ENCODE results near the gene ZNF142.

The ZNF142 gene

GRCh38 chr2:218648787-218649100 is 10.7 kb downstream of the ZNF142 start:
- WGBS (ENCODE audit: extremely low coverage, insufficient coverage, insufficient read length) = no CpG with 5 or more reads among the region's 11 CpGs
- Histone ChIP-seq H3K36me3 (ENCODE audit: control insufficient read depth in 1 of 2, insufficient read depth in 2 of 2, low read length in 2 of 2) (peaks cover 43 to 67% of the 10 kb centered on the region in 2 experiments), H4K12ac (ENCODE audit: low read depth, low read length) (no peak overlapping the region), H3K27ac (ENCODE audit: low read depth, low read length) (no peak overlapping the region), H4K91ac (ENCODE audit: low read depth, low read length) (no peak overlapping the region), H2AK5ac (ENCODE audit: low read length) (no peak overlapping the region), H3K23ac (ENCODE audit: low read length) (no peak overlapping the region), H3K4me1 (ENCODE audit: control insufficient read depth in 1 of 2, insufficient read depth in 2 of 2, low read length in 2 of 2) (no peaks in the 10 kb centered on the region), H3K4me2 (ENCODE audit: low read length) (no peak overlapping the region), H2BK5ac (ENCODE audit: low read depth, low read length, poor library complexity) (no peak overlapping the region), H3K79me2 (ENCODE audit: control insufficient read depth, insufficient read depth, low read length, poor library complexity) (no peaks in the 10 kb centered on the region), H2BK120ac (ENCODE audit: insufficient read depth, low read length, poor library complexity) (no peak overlapping the region), H2AFZ (ENCODE audit: insufficient read depth, low read length, poor library complexity) (no peak overlapping the region), H3K27me3 (ENCODE audit: insufficient read depth, low read length) (no peaks in the 10 kb centered on the region), H3K79me1 (ENCODE audit: low read length) (no peaks in the 10 kb centered on the region), H3K14ac (ENCODE audit: low read length) (no peak overlapping the region), H3K4me3 (ENCODE audit: low read depth, low read length) (peak overlapping the region; percentile 10), H3K9ac (ENCODE audit: low read length) (no peak overlapping the region), H2BK12ac (ENCODE audit: low read length) (no peak overlapping the region), H3K9me3 (ENCODE audit: insufficient read depth, low read depth, low read length) (peaks cover 4% of the 10 kb centered on the region), H3K4ac (ENCODE audit: low read depth, low read length) (no peak overlapping the region), H3K18ac (ENCODE audit: low read length) (no peak overlapping the region), H4K8ac (ENCODE audit: low read depth, low read length) (no peak overlapping the region)
- no peak for DNase-seq

DNA sequence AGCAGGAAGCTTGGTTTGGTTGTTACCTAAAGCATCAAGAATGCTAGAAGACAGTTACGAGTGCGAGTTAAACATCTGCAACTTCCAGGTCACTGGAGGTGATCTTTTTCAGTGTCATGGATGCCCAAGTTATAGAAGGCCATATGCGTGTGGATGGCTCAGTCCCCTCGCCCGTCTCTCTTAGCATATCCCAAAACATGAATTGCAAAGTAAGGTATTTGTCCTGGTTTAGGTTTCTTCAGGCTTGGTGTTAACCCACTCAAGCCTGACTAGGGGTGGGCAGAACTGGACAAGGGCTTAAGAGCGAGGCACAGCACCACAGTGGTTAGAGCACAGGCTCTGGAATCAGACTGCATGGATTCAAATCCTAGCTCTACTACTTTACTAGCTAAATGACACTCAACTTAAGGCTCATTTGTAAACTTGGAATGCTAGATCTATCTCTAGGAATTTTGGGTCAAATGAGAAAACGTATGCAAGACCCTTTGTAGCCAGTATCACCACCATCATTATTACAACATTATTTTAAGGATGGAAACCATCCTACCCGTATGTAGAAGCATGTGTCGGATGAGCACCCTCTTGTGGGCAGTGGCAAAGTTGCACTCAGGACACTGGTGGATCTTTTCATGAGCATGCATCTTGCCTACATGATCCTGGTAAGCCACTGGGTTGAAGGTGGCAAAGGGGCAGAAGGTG is 11.2 kb downstream of the ZNF142 start:
- H2BK5ac ChIP-seq (ENCODE audit: low read depth, low read length, poor library complexity) = no peak overlapping the region

DNA sequence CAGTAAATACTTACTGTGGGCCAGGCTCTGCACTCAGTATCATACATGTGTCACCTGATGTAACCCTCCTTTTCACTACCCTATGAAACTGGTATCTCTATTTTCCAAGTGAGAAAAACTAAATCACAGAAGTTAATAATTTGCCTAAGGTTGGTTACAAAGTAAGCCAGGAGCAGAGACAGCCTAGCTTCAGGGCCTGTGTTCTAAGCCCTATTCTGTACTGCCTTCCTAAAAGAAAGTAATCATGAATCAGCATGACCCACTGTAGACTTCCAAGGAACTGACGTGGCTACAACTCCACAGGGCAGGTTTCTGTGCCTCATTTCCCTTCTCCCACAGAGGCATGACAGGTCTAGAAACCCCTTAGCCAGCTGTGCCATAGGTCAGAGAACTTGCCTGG is 14.3 kb downstream of the ZNF142 start:
- no peak overlapping the region for H2BK120ac ChIP-seq (ENCODE audit: insufficient read depth, low read length, poor library complexity)
- peaks cover 4% of the 10 kb centered on the region for H3K9me3 ChIP-seq (ENCODE audit: insufficient read depth, low read depth, low read length)
- no peak overlapping the region for H3K4me3 ChIP-seq (ENCODE audit: low read depth, low read length)
- no peaks in the 10 kb centered on the region for H3K27me3 ChIP-seq (ENCODE audit: insufficient read depth, low read length)
- H3K79me1 ChIP-seq (ENCODE audit: low read length) = no peaks in the 10 kb centered on the region
- no peak overlapping the region for H4K12ac ChIP-seq (ENCODE audit: low read depth, low read length)
- H2AK5ac ChIP-seq (ENCODE audit: low read length) = no peak overlapping the region
- H2BK5ac ChIP-seq (ENCODE audit: low read depth, low read length, poor library complexity) = no peak overlapping the region
- H2BK12ac ChIP-seq (ENCODE audit: low read length) = no peak overlapping the region
- no peak overlapping the region for H3K4me2 ChIP-seq (ENCODE audit: low read length)
- no peaks in the 10 kb centered on the region for H3K4me1 ChIP-seq (ENCODE audit: control insufficient read depth in 1 of 2, insufficient read depth in 2 of 2, low read length in 2 of 2)
- no peaks in the 10 kb centered on the region for H3K79me2 ChIP-seq (ENCODE audit: control insufficient read depth, insufficient read depth, low read length, poor library complexity)
- H3K14ac ChIP-seq (ENCODE audit: low read length) = no peak overlapping the region
- H2AFZ ChIP-seq (ENCODE audit: insufficient read depth, low read length, poor library complexity) = no peak overlapping the region
- no peak overlapping the region for H3K23ac ChIP-seq (ENCODE audit: low read length)
- H4K91ac ChIP-seq (ENCODE audit: low read depth, low read length) = no peak overlapping the region
- no peak for DNase-seq
- H3K4ac ChIP-seq (ENCODE audit: low read depth, low read length) = no peak overlapping the region
- no CpG with 5 or more reads among the region's 1 CpG for WGBS (ENCODE audit: extremely low coverage, insufficient coverage, insufficient read length)
- no peak overlapping the region for H3K27ac ChIP-seq (ENCODE audit: low read depth, low read length)
- no peak overlapping the region for H3K9ac ChIP-seq (ENCODE audit: low read length)
- peaks cover 59 to 71% of the 10 kb centered on the region in 2 experiments for H3K36me3 ChIP-seq (ENCODE audit: control insufficient read depth in 1 of 2, insufficient read depth in 2 of 2, low read length in 2 of 2)
- H3K18ac ChIP-seq (ENCODE audit: low read length) = no peak overlapping the region
- no peak overlapping the region for H4K8ac ChIP-seq (ENCODE audit: low read depth, low read length)

More for the DNA sequence above, 11.2 kb downstream of the ZNF142 start:
- H4K8ac ChIP-seq (ENCODE audit: low read depth, low read length) = no peak overlapping the region
- no peak overlapping the region for H3K27ac ChIP-seq (ENCODE audit: low read depth, low read length)
- H3K36me3 ChIP-seq (ENCODE audit: control insufficient read depth in 1 of 2, insufficient read depth in 2 of 2, low read length in 2 of 2) = peaks cover 48 to 71% of the 10 kb centered on the region in 2 experiments
- no peak overlapping the region for H2AK5ac ChIP-seq (ENCODE audit: low read length)
- H2BK120ac ChIP-seq (ENCODE audit: insufficient read depth, low read length, poor library complexity) = no peak overlapping the region
- no peak overlapping the region for H3K9ac ChIP-seq (ENCODE audit: low read length)
- no peak overlapping the region for H4K12ac ChIP-seq (ENCODE audit: low read depth, low read length)
- H2BK12ac ChIP-seq (ENCODE audit: low read length) = no peak overlapping the region
- DNase-seq = peak; percentile 62 to 87
- no peak overlapping the region for H3K4me2 ChIP-seq (ENCODE audit: low read length)
- H3K23ac ChIP-seq (ENCODE audit: low read length) = no peak overlapping the region
- H3K18ac ChIP-seq (ENCODE audit: low read length) = no peak overlapping the region
- H2AFZ ChIP-seq (ENCODE audit: insufficient read depth, low read length, poor library complexity) = no peak overlapping the region
- no CpG with 5 or more reads among the region's 9 CpGs for WGBS (ENCODE audit: extremely low coverage, insufficient coverage, insufficient read length)
- H3K79me2 ChIP-seq (ENCODE audit: control insufficient read depth, insufficient read depth, low read length, poor library complexity) = no peaks in the 10 kb centered on the region
- H3K4me3 ChIP-seq (ENCODE audit: low read depth, low read length) = no peak overlapping the region
- H3K4me1 ChIP-seq (ENCODE audit: control insufficient read depth in 1 of 2, insufficient read depth in 2 of 2, low read length in 2 of 2) = no peaks in the 10 kb centered on the region
- no peaks in the 10 kb centered on the region for H3K79me1 ChIP-seq (ENCODE audit: low read length)
- H3K27me3 ChIP-seq (ENCODE audit: insufficient read depth, low read length) = no peaks in the 10 kb centered on the region
- no peak overlapping the region for H3K4ac ChIP-seq (ENCODE audit: low read depth, low read length)
- no peak overlapping the region for H4K91ac ChIP-seq (ENCODE audit: low read depth, low read length)
- peaks cover 4% of the 10 kb centered on the region for H3K9me3 ChIP-seq (ENCODE audit: insufficient read depth, low read depth, low read length)
- no peak overlapping the region for H3K14ac ChIP-seq (ENCODE audit: low read length)

DNA sequence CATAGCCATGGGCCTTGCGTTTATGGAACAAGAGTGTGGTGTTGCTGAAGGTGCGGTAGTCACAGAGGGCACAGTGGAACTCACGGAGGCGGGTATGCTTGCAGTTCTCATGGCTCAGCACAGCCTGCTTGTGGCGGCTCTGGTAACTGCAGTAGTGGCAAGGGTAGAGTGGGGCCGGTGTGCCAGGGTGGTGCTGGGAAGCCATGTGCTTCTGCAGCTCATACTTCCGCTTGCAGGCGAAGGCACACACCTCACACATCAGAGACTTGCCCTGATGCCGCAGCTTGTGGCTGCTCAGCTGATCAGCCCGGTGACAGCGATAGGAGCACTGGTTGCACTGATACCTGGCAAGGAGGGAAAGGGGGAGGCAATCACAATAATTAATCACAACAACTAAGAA is 14.7 kb downstream of the ZNF142 start:
- H3K9ac ChIP-seq (ENCODE audit: low read length) = no peak overlapping the region
- no peak overlapping the region for H3K27ac ChIP-seq (ENCODE audit: low read depth, low read length)
- H3K4me1 ChIP-seq (ENCODE audit: control insufficient read depth in 1 of 2, insufficient read depth in 2 of 2, low read length in 2 of 2) = no peaks in the 10 kb centered on the region
- H2BK12ac ChIP-seq (ENCODE audit: low read length) = no peak overlapping the region
- no peak overlapping the region for H2BK5ac ChIP-seq (ENCODE audit: low read depth, low read length, poor library complexity)
- H3K4ac ChIP-seq (ENCODE audit: low read depth, low read length) = no peak overlapping the region
- H3K79me2 ChIP-seq (ENCODE audit: control insufficient read depth, insufficient read depth, low read length, poor library complexity) = no peaks in the 10 kb centered on the region
- H3K4me3 ChIP-seq (ENCODE audit: low read depth, low read length) = no peak overlapping the region
- WGBS (ENCODE audit: extremely low coverage, insufficient coverage, insufficient read length) = no CpG with 5 or more reads among the region's 11 CpGs
- H3K27me3 ChIP-seq (ENCODE audit: insufficient read depth, low read length) = no peaks in the 10 kb centered on the region
- H4K8ac ChIP-seq (ENCODE audit: low read depth, low read length) = no peak overlapping the region
- no peaks in the 10 kb centered on the region for H3K79me1 ChIP-seq (ENCODE audit: low read length)
- no peak overlapping the region for H3K14ac ChIP-seq (ENCODE audit: low read length)
- H3K4me2 ChIP-seq (ENCODE audit: low read length) = no peak overlapping the region
- H3K23ac ChIP-seq (ENCODE audit: low read length) = no peak overlapping the region
- no peak overlapping the region for H4K12ac ChIP-seq (ENCODE audit: low read depth, low read length)
- DNase-seq = no peak
- no peak overlapping the region for H2BK120ac ChIP-seq (ENCODE audit: insufficient read depth, low read length, poor library complexity)
- no peak overlapping the region for H4K91ac ChIP-seq (ENCODE audit: low read depth, low read length)
- no peak overlapping the region for H2AK5ac ChIP-seq (ENCODE audit: low read length)
- peaks cover 59 to 72% of the 10 kb centered on the region in 2 experiments for H3K36me3 ChIP-seq (ENCODE audit: control insufficient read depth in 1 of 2, insufficient read depth in 2 of 2, low read length in 2 of 2)
- H3K9me3 ChIP-seq (ENCODE audit: insufficient read depth, low read depth, low read length) = peaks cover 4% of the 10 kb centered on the region
- H2AFZ ChIP-seq (ENCODE audit: insufficient read depth, low read length, poor library complexity) = no peak overlapping the region
- no peak overlapping the region for H3K18ac ChIP-seq (ENCODE audit: low read length)
